H1 (cell line): Measurements from ENCODE around the gene GRB7. TPM values are rescaled to one million over a fixed set of nuclear protein-coding genes. Genes with fewer than 3 reads are reported as not detected.

Source experiments
- BRCA1 ChIP-seq: IDR thresholded peaks from 2 replicates; pipeline ENCODE4 v1.6.1; 2012; ENCODE audit warnings: low read depth, low read length, improper control_type of control experiment
- E2F6 ChIP-seq: IDR thresholded peaks from 2 replicates; pipeline ENCODE4 v1.6.1; 2012; ENCODE audit warnings: inconsistent platforms
- EP300 ChIP-seq, 2 experiments: IDR thresholded peaks; 1 replicate in 1 of 2; 2 replicates in 1 of 2; pipeline ENCODE4 v1.6.1; 2011 to 2012; ENCODE audit warnings: low read depth in 2 of 2, low read length in 2 of 2, mild to moderate bottlenecking in 2 of 2, borderline replicate concordance in 1 of 2, inconsistent platforms in 1 of 2, moderate library complexity in 1 of 2
- FOSL1 ChIP-seq: IDR thresholded peaks from 2 replicates; pipeline ENCODE4 v1.6.1; 2011; ENCODE audit warnings: mild to moderate bottlenecking, low read depth, low read length, moderate library complexity; ENCODE audit not compliant: insufficient read depth
- GTF2F1 ChIP-seq: IDR thresholded peaks from 2 replicates; pipeline ENCODE4 v1.6.1; 2012; ENCODE audit warnings: low read depth, low read length, improper control_type of control experiment, borderline replicate concordance
- HDAC2 ChIP-seq, 2 experiments: fragments of 300-600 bp in 1 of 2; sonication (generic) in 1 of 2; IDR thresholded peaks; 2 replicates each; pipeline ENCODE4 v1.6.1; 2011 to 2012; ENCODE audit warnings: low read depth in 2 of 2, low read length in 2 of 2, mild to moderate bottlenecking in 2 of 2, moderate library complexity in 2 of 2, borderline replicate concordance in 1 of 2, inconsistent platforms in 1 of 2
- polyA plus RNA-seq, 7 experiments: library from polyadenylated mRNA; depleted of rRNA in 3 of 7; stranded (reverse) in 5 of 7; unstranded in 2 of 7; fragments of >200 nt in 5 of 7; fragments of 200-250 nt in 2 of 7; gene quantifications; 1 replicate in 5 of 7; 2 replicates in 1 of 7; 4 replicates in 1 of 7; pipeline versions ENCODE4 v1.2.1 to v1.2.3, GENCODE V29; 2011 to 2013; ENCODE audit warnings: missing spikeins in 2 of 7, mixed read lengths in 2 of 7
- total RNA-seq: library from RNA; stranded (reverse); fragmentation: NEBNext Ultra II Directional; extraction: Animal tissue kit (Norgen Biotek cat#: 25700); gene quantifications from 2 replicates; pipeline ENCODE4 v1.2.1, GENCODE V29; 2021

GRB7 gene
- total and polyA plus RNA-seq, 2 of the 8 experiments (the other 6 are each of a cell fraction or from before 2014, with no cell fraction given) = 32.2 to 41.5 TPM

GRCh38 chr17:39737206-39737759 lies 455 bp upstream of the GRB7 start (continued):
- no peak for TF ChIP-seq BRCA1
- no peak for TF ChIP-seq E2F6
- TF ChIP-seq GTF2F1 = no peak
- TF ChIP-seq EP300 (IDR thresholded peaks at IDR 0.05; ENCODE audit: borderline replicate concordance in 1 of 2, low read depth in 2 of 2, low read length in 2 of 2) = no peak
- TF ChIP-seq FOSL1 = no peak
- TF ChIP-seq HDAC2 (IDR thresholded peaks at IDR 0.05; ENCODE audit: borderline replicate concordance in 1 of 2, low read depth in 2 of 2, low read length in 2 of 2) = no peak
